ENCODE data around the gene MAP1LC3B.
"Not testable (repeated sequence)": the region's sequence is repeated elsewhere in the genome, so short reads cannot be mapped to it uniquely, and the experiment has no call there.

The MAP1LC3B gene

DNA sequence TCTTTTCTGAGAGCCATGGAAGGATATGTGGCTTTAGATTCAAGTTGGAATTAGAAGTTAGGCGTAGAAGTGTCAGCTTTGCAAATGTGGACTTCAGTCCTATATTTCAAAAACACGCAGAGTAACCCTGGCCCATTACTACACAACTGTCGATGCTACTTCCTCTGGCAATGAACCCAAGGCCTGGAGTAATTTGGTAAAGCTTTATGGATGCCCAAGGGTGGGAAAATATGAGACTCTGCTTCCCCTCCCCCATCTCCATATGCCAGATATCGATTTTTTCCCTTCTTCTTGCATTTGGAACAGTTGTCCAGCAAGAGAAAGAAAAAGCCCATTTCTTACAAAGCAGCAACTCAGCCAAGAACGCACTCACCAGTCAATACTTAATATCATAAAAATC is 2.9 kb upstream of the MAP1LC3B start:
- DNase-seq (ENCODE audit: extremely low read depth, low read depth), result no peak
- H3K4me3 ChIP-seq (replicated peaks; ENCODE audit: low read depth, low read length), result no peak overlapping the region
- TF ChIP-seq, protein P1, sequence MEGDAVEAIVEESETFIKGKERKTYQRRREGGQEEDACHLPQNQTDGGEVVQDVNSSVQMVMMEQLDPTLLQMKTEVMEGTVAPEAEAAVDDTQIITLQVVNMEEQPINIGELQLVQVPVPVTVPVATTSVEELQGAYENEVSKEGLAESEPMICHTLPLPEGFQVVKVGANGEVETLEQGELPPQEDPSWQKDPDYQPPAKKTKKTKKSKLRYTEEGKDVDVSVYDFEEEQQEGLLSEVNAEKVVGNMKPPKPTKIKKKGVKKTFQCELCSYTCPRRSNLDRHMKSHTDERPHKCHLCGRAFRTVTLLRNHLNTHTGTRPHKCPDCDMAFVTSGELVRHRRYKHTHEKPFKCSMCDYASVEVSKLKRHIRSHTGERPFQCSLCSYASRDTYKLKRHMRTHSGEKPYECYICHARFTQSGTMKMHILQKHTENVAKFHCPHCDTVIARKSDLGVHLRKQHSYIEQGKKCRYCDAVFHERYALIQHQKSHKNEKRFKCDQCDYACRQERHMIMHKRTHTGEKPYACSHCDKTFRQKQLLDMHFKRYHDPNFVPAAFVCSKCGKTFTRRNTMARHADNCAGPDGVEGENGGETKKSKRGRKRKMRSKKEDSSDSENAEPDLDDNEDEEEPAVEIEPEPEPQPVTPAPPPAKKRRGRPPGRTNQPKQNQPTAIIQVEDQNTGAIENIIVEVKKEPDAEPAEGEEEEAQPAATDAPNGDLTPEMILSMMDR (IDR thresholded peaks at IDR 0.05; ENCODE audit: low read depth, low read length, missing control alignments), result no peak

DNA sequence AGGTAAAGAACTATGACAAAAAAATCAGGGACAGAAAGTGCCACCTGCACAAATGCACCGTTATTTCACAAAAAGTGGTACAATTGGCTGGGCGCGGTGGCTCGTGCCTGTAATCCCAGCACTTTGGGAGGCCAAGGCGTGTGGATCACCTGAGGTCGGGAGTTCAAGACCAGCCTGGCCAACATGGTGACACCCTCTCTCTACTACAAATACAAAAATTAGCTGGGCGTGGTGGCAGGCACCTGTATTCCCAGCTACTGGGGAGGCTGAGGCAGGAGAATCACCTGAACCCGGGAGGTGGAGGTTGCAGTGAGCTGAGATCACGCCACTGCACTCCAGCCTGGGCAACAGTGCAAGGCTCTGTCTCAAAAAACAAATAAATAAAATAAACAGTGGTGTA is 2.2 kb upstream of the MAP1LC3B start:
- H3K4me3 ChIP-seq (replicated peaks; ENCODE audit: low read depth, low read length); DNase-seq (ENCODE audit: extremely low read depth, low read depth): not testable (repeated sequence)

DNA sequence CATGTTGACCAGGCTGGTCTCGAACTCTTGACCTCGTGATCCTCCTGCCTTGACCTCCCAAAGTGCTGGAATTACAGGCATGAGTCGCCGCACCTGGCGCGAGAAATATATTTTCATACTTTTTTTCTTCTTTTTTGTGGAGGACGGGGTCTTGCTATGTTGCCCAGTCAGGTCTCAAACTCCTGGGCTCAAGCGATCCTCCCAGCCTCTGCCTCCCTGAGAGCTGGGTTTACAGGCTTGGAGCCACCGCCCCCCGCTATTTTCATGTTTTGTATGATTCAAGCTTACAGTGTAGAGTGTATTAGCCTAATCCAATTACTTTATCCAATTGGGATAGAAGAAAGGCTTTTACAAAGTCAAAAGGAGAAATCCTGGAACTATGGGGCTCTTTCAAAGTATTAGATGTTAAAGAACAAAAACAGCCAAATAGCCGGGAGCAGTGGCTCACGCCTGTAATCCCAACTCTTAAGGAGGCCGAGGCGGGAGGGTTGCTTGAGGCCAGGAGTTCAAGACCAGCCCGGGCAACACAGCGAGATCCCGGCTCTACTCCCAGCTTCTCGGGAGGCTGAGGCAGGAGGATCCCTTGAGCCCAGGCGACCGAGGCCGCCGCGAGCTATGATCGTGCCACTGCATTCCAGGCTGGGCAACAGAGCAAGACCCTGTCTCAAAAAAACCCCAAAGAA is 1.4 kb upstream of the MAP1LC3B start:
- TF ChIP-seq, protein P1 (IDR thresholded peaks at IDR 0.05; ENCODE audit: low read depth, low read length, missing control alignments), result no peak
- H3K4me3 ChIP-seq (replicated peaks; ENCODE audit: low read depth, low read length), result peak overlapping the region; percentile 76; the same call in 1 of the 2 replicates
- no peak for DNase-seq (ENCODE audit: extremely low read depth, low read depth)

DNA sequence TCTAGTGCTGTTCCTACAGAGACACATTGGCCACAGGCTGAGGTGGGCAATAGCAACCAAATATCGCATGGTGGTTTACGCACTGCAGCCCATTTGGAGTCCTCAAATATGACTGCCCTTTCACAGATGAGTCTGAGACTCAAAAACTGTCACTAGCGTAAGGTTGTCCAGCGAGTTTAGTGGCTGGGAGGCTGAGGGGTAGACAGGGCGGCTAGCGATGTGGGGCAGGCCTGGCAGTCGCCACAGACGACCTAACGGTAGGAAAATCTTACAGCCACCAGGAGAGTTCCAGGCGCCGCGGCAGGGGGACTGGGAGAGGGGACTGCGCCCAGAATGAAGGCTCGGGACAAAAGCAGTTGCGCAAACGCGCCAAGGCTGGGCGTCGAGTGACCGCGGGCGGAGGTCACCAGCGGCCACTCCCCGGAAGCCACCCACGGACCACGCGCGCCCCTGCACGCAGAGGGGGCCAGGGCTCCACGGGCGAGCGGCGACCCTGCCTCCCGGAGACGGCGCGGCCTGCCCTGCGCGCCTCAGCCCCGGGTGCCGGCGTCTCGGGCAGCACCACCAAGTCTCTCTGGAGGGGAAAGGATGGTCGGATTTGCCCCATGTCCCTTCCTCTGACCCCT is 699 bp upstream of the MAP1LC3B start:
- H3K4me3 ChIP-seq (replicated peaks; ENCODE audit: low read depth, low read length), result peak overlapping the region; percentile 76
- TF ChIP-seq, protein P1 (IDR thresholded peaks at IDR 0.05; ENCODE audit: low read depth, low read length, missing control alignments), result no peak
- DNase-seq (ENCODE audit: extremely low read depth, low read depth), result no peak

DNA sequence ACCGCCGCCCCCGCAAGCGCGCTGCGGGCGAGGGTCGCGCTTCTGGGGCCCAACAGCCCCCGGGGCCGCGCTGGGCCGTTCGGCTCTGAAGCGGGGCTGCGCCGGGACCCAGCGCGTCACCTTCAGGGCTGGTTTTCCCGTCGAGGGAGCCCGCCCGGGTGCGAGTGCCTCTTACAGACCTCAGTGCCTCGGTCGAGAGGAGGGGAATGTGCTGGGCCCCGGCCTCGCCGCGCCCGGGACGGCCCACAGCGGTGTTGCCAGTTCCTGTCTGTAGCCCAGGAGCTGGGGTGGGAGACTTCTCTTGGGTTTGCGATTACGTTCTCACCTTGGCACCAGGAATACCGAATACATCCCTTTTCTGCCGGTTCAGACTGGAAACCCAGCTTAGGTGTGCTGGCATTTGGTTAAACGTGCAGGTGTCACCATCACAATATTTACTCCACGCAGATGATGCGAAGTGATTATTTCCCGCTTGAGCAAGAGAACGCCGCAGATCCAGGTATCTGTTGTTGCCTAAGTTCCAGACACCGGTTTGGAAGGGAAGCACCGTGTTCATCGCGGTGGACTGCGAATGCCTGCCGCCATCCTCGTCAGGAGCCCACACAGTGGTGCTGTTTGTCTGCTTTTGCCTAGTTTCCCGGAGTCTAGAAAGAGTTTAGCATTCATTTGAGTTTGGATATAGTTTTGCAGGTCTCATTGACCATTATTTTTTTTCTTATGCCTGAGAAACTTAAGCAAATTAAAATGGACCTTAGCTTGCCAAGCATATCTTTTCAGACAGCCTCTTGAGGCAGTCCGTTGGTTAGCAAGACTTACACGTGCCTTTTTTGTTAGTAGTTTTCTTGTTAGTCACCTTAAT is 914 bp downstream of the MAP1LC3B start:
- H3K4me3 ChIP-seq (replicated peaks; ENCODE audit: low read depth, low read length), result peak overlapping the region; percentile 76
- TF ChIP-seq, protein P1 (IDR thresholded peaks at IDR 0.05; ENCODE audit: low read depth, low read length, missing control alignments), result peak; percentile 24
- no peak for DNase-seq (ENCODE audit: extremely low read depth, low read depth)

DNA sequence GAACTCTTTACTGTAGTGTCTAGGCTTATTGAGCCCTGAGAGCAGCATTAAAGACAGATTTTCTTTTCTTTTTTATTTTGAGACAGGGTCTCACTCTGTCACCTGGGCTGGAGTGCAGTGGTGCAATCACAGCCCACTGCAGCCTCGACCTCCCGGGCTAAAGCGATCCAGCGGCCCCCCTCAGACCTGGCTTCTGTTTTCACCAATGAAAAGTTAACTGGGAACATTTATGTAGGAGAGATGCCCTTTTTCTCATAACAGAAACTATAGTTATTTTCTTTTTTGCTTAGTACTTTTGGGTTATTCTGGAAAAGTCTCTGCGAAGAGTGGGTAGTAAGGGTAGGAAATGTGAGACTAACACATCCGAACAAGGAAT is 1.5 kb downstream of the MAP1LC3B start:
- peak overlapping the region; percentile 76 for H3K4me3 ChIP-seq (replicated peaks; ENCODE audit: low read depth, low read length)
- DNase-seq (ENCODE audit: extremely low read depth, low read depth), result no peak
- TF ChIP-seq, protein P1 (IDR thresholded peaks at IDR 0.05; ENCODE audit: low read depth, low read length, missing control alignments), result no peak
